HG03095 (cell line): ENCODE measurements around the gene MYO9A.

Experiments
- ATAC-seq: cut with Tn5 transposase; IDR thresholded peaks from one replicate; pipeline ENCODE4 v1.9.1; 2021; ENCODE audit warnings: moderate library complexity; ENCODE audit not compliant: unreplicated experiment

MYO9A gene

GRCh38 chr15:71812966-71813722 lies 304.8 kb downstream of the MYO9A start:
- no peak for ATAC-seq

GRCh38 chr15:71811752-71812735 lies 305.9 kb downstream of the MYO9A start:
- ATAC-seq, result no peak

- no peak for ATAC-seq
Observed at GRCh38 chr15:71811036-71811736, 306.8 kb downstream of the MYO9A start.

- ATAC-seq, result no peak
Observed at GRCh38 chr15:71810256-71811035, 307.5 kb downstream of the MYO9A start, which contains the start of gene NR2E3. Gene NR2E3, plus strand, starts transcription at chr15:71810554. Its CDS starts 190 bp downstream, at chr15:71810744.

- ATAC-seq, result no peak
Observed at GRCh38 chr15:71809346-71809745, 308.6 kb downstream of the MYO9A start.

GRCh38 chr15:71808311-71809020 lies 309.5 kb downstream of the MYO9A start:
- ATAC-seq, result no peak

- ATAC-seq, result no peak
Observed at GRCh38 chr15:71807691-71808091, 310.3 kb downstream of the MYO9A start.

- ATAC-seq, result no peak
Observed at GRCh38 chr15:71807125-71807629, 310.8 kb downstream of the MYO9A start.

- ATAC-seq, result no peak
Observed at GRCh38 chr15:71806452-71806931, 311.5 kb downstream of the MYO9A start.

- no peak for ATAC-seq
Observed at GRCh38 chr15:71804695-71805470, 313.1 kb downstream of the MYO9A start.

GRCh38 chr15:71804226-71804625 lies 313.7 kb downstream of the MYO9A start:
- no peak for ATAC-seq

GRCh38 chr15:71802770-71803169 lies 315.2 kb downstream of the MYO9A start:
- no peak for ATAC-seq

GRCh38 chr15:71801935-71802655 lies 315.9 kb downstream of the MYO9A start:
- no peak for ATAC-seq

- ATAC-seq, result no peak
Observed at GRCh38 chr15:71800835-71801745, 316.9 kb downstream of the MYO9A start.

GRCh38 chr15:71800190-71800589 lies 317.8 kb downstream of the MYO9A start:
- no peak for ATAC-seq

- no peak for ATAC-seq
Observed at GRCh38 chr15:71798641-71799040, 319.3 kb downstream of the MYO9A start.

- no peak for ATAC-seq
Observed at GRCh38 chr15:71792521-71792920, 325.4 kb downstream of the MYO9A start.
